ENCODE data around the gene MPPED2.

MPPED2 gene

GRCh38 chr11:30423886-30424285 lies 162.3 kb downstream of the MPPED2 start:
- DNase-seq (ENCODE audit: low read depth in 1 of 2, low spot score in 1 of 2): no peak

DNA sequence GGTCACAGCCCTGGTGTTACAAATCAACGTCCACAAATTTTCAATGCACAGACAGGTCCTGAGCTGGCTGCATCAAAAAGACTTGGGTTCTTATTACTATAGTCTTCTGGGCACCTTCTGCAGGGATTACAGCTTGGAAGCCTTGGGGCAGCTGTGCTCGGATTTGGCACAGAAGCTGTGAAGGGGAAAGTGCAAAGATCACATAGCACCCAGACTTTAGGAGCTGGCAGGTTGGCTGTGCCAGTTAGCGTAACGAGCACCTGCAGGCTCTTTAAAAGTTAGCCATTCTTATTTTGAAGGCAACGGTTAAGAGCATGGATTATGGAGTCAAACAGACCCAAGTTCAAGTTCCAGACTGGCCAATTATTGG lies 162.9 kb downstream of the MPPED2 start:
- no peak for DNase-seq (ENCODE audit: low read depth in 1 of 2, low spot score in 1 of 2)

DNA sequence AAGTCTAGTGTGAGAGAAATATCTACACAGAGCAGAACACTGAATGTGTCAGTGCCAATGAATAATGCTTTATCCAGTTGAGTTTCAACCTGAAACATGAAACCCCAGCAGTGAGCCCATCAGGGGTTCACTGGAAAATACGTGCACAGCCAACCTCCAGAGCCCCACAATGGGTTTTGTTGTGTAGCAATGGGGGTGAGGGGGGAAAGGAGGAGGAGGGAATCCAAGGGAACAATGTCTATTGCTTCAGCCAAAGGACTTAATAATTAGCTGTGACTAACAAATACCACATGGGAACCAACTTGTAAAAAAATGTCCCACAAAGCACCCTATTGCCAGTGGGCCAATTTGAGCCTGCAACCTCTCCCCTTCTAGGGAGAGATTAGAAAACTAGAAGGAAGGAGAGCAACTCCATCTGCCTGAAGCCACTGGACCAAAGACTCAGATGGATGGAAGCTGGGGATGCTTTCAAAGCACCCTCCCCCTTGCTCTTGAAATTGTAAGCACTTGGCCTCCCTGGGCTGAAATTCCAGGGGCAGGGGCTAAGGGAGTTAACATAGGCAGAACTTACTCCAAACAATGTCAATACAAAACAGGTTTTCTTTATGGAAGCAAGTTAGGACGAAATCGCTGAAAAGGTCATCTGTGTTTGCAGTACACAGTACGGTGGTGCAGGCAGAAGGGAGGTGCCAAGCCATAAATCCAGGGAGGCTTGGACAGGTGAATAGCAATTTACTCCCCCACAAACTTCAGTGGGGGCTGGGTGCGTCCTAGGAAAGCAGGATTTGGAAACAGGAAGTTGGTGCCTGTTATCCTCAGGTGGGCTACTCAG lies 163.5 kb downstream of the MPPED2 start:
- no peak for DNase-seq (ENCODE audit: low read depth in 1 of 2, low spot score in 1 of 2)

DNA sequence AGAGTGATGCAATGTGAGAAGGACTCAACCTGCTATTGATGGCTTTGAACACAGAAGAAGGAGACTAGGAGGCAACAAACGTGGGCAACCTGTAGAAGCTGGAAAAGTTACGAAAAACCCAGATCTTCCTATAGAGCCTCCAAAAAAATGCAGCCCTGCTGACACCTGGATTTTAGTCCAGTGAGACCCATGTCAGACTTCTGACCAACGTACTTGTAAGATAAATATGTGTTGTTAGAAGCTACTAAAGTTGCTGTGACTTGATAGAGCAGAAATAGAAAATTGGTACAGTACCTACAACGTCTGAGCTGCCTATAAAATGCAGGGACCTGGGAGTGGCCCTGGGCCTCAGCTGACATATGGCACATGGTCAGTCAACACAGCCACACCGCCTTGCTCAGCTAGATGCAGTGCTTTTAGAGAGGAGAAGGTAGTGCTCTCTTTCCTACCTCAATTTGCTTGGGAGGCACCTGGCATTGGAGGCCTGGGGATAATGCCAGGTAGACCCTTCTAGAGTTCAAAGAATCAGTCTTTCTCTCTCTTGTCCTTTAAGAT lies 165.8 kb downstream of the MPPED2 start:
- DNase-seq (ENCODE audit: low read depth in 1 of 2, low spot score in 1 of 2): no peak

DNA sequence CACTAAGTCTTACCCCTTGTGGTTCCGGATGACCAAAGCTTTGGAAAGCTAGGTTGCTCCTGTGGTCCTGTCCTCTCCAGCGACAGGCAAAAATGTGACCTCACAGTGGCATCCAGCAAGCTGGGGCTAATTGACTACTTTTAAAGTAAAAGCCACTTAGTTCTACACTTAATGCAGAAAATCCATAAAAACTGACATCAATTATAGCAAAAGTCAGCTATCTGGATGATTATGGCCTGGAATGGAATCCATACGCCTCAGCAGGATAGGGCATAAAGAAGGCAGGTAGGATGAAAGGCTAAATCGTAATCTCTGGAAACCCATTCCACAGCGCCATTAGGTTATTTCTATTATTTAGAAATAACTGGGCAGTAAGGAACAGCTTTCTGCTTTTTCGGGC lies 171.3 kb downstream of the MPPED2 start:
- DNase-seq (ENCODE audit: low read depth in 1 of 2, low spot score in 1 of 2): no peak

GRCh38 chr11:30414244-30414643 lies 171.9 kb downstream of the MPPED2 start:
- no peak for DNase-seq (ENCODE audit: low read depth in 1 of 2, low spot score in 1 of 2)

GRCh38 chr11:30412509-30412908 lies 173.6 kb downstream of the MPPED2 start:
- no peak for DNase-seq (ENCODE audit: low read depth in 1 of 2, low spot score in 1 of 2)

DNA sequence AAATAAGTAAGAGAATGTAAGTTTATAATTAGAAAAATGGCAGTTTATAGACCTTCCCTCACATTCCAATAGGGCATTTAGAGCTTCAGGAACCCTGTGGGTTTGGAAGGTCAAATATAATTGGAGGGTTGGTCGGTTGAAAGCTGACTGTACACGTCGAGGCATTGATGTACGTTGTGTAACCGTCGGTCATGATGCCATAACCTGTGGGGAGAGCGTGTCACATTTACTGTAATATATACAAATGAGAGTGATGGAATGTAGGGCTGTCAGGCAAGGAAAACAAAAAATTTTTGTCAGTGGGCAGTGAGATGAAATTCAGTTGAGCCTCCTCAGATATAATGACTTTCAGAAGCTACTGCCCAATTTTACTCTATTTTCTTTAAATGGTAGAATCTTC lies 174.8 kb downstream of the MPPED2 start:
- no peak for DNase-seq (ENCODE audit: low read depth in 1 of 2, low spot score in 1 of 2)

GRCh38 chr11:30406978-30407762 lies 179.0 kb downstream of the MPPED2 start:
- DNase-seq (ENCODE audit: low read depth in 1 of 2, low spot score in 1 of 2): no peak

DNA sequence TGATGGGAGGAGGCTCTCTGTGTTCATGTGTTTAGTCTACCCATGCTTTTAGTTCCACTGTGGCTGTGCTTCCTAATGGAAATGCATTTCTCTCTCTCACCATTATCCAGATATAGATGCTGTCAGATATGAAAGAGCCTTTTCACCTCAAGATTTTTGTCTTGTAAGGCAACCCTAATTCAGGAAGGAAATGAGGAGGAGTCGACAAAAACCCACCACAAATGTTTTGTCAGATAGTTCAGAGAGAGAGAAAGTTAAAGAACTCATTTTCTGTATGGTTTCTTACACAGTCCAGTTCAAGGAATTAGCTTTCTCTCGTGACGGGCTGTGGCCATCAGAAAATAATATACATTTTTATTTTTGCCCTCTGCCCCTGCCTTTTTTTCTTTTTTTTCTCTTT lies 180.8 kb downstream of the MPPED2 start:
- no peak for DNase-seq (ENCODE audit: low read depth in 1 of 2, low spot score in 1 of 2)

DNA sequence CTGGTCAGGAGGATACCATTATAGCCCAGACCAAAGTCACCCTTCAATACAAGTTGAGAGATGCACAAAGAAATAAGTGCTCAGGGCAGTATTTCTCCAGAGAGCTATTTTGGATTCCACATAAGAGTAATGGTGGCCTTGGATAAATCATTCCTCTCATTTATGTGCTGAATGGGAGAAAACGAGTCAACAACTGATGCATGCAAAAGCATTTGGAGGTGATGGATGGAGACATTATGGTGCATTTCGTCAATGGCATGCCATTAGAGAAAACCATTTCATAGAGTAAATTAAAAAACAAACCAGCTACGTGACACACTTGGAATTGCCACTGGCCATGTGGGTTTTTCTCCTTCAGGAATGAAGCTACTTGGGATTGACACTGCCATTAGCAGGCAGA lies 182.0 kb downstream of the MPPED2 start:
- DNase-seq (ENCODE audit: low read depth in 1 of 2, low spot score in 1 of 2): no peak

DNA sequence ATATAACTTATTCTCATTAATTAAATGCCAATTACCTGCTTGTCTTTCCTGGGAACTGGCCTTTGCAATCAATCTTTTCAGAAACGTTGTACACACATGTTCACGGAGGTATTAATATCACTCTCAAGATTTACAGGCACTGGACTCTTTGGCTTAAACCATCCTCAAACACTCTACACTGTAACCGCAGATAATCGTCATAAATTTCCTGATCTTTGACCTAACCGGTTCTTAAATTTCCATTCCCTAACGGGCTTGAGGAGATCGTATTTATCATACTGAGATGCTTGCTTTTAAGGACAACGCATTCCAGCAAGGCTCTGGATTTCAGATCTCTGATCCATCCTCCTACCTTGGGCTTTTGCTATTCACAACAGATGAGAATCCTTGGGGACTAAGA lies 190.4 kb downstream of the MPPED2 start:
- no peak for DNase-seq (ENCODE audit: low read depth in 1 of 2, low spot score in 1 of 2)

DNA sequence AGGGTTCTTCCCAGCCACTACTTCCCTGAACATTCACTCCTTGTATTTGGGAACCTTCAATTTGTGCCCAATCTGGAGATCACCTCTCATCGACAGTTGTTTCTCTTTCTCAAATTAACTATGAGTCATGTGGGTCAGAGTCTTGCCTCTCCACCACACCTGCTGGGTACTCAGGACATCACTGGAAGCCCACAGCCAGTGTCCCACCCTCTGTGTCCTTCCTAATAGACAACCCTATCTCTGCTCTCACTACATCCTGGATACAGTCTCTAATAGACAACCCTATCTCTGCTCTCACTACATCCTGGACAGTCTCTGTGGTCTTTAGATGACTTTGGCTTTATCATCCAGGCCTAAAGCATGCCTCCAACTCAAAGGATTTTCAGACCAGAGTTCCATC lies 193.1 kb downstream of the MPPED2 start:
- DNase-seq (ENCODE audit: low read depth in 1 of 2, low spot score in 1 of 2): no peak

GRCh38 chr11:30392221-30392784 lies 193.8 kb downstream of the MPPED2 start:
- DNase-seq (ENCODE audit: low read depth in 1 of 2, low spot score in 1 of 2): no peak

DNA sequence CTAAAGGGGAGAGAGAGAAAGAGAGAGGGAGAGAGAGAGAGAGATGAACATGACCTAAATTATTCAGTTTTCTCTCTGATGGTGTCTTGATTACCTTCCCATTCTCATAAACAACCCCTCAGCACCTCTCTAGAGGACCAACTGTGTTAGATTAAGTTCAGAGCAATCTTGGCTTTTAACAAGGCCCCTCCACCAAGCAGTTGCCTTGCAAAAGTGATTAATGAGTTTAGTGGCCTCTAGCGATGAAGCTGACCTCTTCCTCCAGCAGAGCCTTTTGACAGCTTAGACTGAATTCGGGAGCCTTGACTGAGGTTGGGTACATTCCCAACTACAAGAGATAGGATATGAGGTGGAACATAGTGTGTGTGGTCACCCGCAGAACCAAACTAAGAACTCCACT lies 197.2 kb downstream of the MPPED2 start:
- no peak for DNase-seq (ENCODE audit: low read depth in 1 of 2, low spot score in 1 of 2)

DNA sequence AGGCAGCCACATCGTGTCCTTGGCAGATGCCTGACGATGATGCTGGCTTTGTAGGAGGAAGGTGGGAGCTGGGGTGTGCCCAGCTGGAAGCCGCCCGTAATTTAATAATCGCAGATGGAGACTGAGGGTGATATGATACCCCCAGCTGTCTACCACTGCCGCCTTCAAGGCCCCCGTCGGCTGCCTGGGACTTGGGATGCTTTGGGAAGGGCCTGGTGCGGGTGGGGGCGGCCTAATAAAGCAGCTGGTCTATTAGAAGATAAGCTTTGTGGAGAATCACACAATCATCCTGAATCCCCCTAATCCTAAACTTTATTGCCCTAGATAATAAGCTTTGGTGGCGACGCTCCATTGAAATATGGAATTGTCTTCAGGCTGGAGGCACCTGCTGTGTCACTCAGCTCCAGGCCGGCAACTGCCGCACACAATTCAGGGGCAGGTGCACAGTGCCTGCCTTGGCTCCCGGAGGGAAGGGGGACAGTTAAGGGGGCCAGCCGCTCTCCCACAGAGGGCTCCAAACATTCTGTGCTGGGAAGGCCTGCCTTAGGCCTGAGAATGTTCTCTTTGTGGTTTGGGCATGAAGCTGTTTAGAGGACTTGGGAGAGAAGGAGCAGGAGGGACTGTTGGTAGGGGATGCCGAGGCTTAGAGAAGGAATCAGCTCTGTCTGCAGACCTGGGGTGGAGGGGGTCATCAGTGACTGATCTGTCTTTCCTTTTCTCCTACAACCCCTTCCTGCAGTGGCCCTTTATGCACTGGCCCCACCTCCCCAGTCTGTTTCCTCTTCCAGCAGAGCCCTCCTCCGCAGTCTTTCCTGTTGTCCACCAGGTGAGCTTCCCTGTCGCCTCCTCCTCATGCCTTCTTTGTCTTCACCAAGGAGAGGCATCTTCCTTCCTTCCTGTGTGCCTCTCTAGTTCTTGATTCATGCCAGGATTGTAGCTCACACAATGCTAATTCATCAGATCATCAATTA lies 198.0 kb downstream of the MPPED2 start:
- no peak for DNase-seq (ENCODE audit: low read depth in 1 of 2, low spot score in 1 of 2)

DNA sequence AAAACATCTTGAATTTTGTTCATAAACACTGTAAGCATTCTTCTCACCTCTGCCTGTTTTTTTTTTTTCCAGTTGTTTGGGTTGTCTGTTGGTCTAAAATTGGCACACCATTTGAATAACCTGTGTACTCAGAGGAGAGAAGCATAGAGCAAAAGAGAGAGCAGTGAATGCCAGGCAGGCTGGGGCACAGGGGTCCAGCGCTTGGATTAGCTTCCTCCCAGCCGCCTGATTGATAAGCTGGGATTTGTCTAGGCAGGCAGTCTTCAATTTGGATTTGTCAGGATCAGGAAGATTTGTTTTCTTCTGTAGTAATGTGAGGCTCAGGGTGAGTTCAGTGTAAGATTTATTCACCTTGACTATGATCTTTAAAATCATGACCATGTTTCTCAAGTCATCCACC lies 204.3 kb downstream of the MPPED2 start:
- no peak for DNase-seq (ENCODE audit: low read depth in 1 of 2, low spot score in 1 of 2)

GRCh38 chr11:30380846-30381245 lies 205.3 kb downstream of the MPPED2 start:
- no peak for DNase-seq (ENCODE audit: low read depth in 1 of 2, low spot score in 1 of 2)

DNA sequence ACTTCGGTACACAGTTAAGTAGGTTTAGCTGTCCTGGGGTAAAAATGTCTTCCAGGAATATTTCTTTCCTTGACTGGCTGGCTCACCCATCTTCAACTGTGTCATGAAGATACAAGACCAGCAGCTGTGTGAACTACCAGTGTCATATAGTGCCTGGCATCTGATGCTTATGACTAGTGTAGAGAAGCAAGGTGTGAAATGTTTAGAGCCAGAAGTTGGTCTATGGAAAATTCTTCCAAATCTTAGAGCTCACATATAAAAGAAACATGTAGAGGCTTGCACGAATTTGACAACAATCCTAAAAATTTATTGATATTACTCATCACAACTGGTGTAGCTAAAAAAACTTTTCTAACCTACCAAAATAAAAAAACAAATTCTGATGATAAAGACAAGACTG lies 208.8 kb downstream of the MPPED2 start:
- no peak for DNase-seq (ENCODE audit: low read depth in 1 of 2, low spot score in 1 of 2)

DNA sequence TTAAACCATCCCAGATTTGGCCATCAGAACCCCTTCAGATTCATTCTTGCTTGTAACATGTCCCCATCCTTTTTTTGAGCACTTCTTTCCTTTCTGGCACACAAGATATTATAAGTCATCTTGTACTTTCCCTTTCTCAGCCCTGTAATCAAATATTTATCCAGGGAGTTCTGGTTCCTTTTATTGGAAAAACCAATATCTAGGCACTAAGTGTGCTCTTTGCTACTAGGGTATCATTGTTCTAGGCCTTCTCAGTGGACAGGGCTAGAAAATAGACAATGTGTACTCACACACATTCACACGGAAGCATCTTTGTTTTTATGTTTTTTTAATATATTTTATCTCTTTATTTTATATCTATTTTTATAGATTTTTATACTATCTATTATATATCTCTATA lies 216.0 kb downstream of the MPPED2 start:
- DNase-seq (ENCODE audit: low read depth in 1 of 2, low spot score in 1 of 2): no peak

- DNase-seq (ENCODE audit: low read depth in 1 of 2, low spot score in 1 of 2): no peak
These were observed 217.8 kb downstream of the MPPED2 start for GRCh38 chr11:30368394-30368793.
